Small intestine (tissue), 7 donors: Measurements from ENCODE around the gene MAEA. TPM values are rescaled to one million over a fixed set of nuclear protein-coding genes. Genes with fewer than 3 reads are reported as not detected.
A peak's percentile ranks its signal among the peaks of the same experiment; 100 is the strongest.

Source experiments
- DNase-seq, 2 donors: peaks; one replicate each; pipeline versions ENCODE4 v3.0.0 to v3.0.0-alpha.2; 2013
- FAIRE-seq: peaks from 2 replicates; lab custom pipeline; 2012; peaks lifted over from hg19 to GRCh38; lab: Jason Lieb, UNC
- H3K27ac ChIP-seq, 3 donors: one replicate each; pipeline ENCODE4 v1.5.1; 2013; ENCODE audit warnings: low read length in 2 of 3, mild to moderate bottlenecking in 2 of 3, control low read depth in 1 of 3, inconsistent platforms in 1 of 3, low read depth in 1 of 3, moderate library complexity in 1 of 3
- H3K27me3 ChIP-seq, 3 donors: one replicate each; pipeline ENCODE4 v1.6.1; 2013; ENCODE audit warnings: low read length in 3 of 3, inconsistent platforms in 1 of 3; ENCODE audit not compliant: control insufficient read depth in 3 of 3, insufficient read depth in 3 of 3
- H3K36me3 ChIP-seq, 3 donors: one replicate each; pipeline ENCODE4 v1.6.1; 2013; ENCODE audit warnings: low read length in 3 of 3, inconsistent platforms in 1 of 3, low read depth in 1 of 3, mild to moderate bottlenecking in 1 of 3, moderate library complexity in 1 of 3; ENCODE audit not compliant: control insufficient read depth in 3 of 3, insufficient read depth in 2 of 3
- H3K4me1 ChIP-seq, 3 donors: one replicate each; pipeline ENCODE4 v1.6.1; 2013; ENCODE audit warnings: low read length in 2 of 3, inconsistent platforms in 1 of 3, low read depth in 1 of 3, mild to moderate bottlenecking in 1 of 3, moderate library complexity in 1 of 3; ENCODE audit not compliant: control insufficient read depth in 3 of 3, insufficient read depth in 2 of 3
- H3K4me3 ChIP-seq, 3 donors: one replicate each; pipeline ENCODE4 v1.5.1; 2013; ENCODE audit warnings: low read length in 3 of 3, control low read depth in 1 of 3, inconsistent platforms in 1 of 3, low read depth in 1 of 3, mild to moderate bottlenecking in 1 of 3, moderate library complexity in 1 of 3
- H3K9me3 ChIP-seq, 2 donors: one replicate each; pipeline ENCODE4 v1.6.1; 2013; ENCODE audit warnings: low read depth in 1 of 2, low read length in 1 of 2; ENCODE audit not compliant: control insufficient read depth in 2 of 2, insufficient read depth in 1 of 2
- WGBS, 3 donors: extraction: QIAGEN DNeasy Blood & Tissue Kit; methylation state at CpG; one replicate each; pipeline ENCODE4 v1.1.7; 2013; 5-methylcytosine and 5-hydroxymethylcytosine counted together
- polyA plus RNA-seq, 4 donors: library from polyadenylated mRNA; stranded (reverse) in 3 of 4; unstranded in 1 of 4; fragments of 200-250 nt in 3 of 4; fragments of 120-200 nt in 1 of 4; gene quantifications; one replicate each; pipeline versions ENCODE4 v1.2.1 to v1.2.3, GENCODE V29; 2013
- donor health status: healthy with polysubstance abuse.
- donor health status: control.
- donor health status: control.
- donor health status: Bipolar disorder and iron deficiency.
- donor health status: healthy.

Gene MAEA
- polyA plus RNA-seq, 4 donors, result 49.4 to 97.1 (median 65.8) TPM

DNA sequence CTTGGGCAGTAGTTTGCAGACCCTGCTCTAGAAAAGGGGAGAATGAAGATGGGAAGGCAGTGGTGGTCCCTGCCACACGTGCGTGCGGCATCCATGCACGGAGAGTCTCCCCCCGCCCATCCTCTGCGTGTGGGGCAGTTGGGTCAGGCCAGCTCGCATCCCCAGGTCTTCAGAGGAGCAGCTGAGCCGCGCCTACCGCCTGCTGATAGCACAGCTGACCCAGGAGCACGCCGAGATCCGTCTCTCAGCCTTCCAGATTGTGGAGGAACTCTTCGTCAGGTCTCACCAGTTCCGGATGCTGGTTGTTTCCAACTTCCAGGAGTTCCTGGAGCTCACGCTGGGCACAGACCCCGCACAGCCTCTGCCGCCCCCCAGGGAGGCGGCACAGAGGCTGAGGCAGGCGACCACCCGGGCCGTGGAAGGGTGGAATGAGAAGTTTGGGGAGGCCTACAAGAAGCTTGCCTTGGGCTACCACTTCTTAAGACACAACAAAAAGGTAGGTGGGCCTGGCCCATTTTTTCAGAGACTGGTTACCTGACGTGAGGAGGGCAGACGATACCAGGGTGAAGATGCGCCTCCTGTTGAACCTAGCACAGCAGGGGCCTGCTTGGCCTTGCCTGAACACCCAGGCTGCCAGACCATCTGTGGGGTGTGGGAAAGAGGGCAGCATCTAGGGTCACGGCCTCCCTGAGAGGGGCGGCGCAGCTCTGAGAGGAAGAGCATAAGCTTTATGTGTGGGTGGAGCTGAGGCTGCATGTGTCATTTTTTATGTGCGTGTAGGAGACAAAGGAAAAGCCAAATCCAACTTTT is 59.9 kb downstream of the MAEA start:
- no peaks in the 10 kb centered on the region for H3K27me3 ChIP-seq
- H3K9me3 ChIP-seq, result peaks cover 0 to 2% of the 10 kb centered on the region in 2 donors
- no peak for DNase-seq
- H3K27ac ChIP-seq, result no peak overlapping the region
- H3K4me3 ChIP-seq, result no peak overlapping the region
- peaks cover 0 to 12% (median 3%) of the 10 kb centered on the region in 3 donors for H3K4me1 ChIP-seq
- WGBS, 3 donors, result 92 to 94% (median 92%) methylated on average over 26 to 29 of the region's 29 CpGs
- FAIRE-seq, result no peak
- peaks cover 0 to 42% (median 0%) of the 10 kb centered on the region in 3 donors for H3K36me3 ChIP-seq

DNA sequence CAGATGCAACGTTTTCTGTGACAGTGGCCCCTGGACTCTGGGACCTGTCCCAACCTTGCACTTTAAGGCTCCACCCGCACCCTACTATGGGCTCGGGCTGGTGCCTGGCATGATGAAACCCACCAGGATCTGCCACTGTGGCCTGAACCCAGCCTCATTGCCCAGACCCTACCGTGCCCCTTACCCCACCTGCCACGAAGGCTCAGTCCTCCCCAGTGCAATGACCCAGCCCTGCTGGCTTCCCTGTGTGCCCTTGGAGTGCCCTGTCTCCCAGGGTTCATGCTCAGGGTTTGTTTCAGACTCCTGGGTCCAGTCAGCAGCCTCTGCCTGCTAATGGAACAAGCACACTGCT is 60.5 kb downstream of the MAEA start:
- H3K36me3 ChIP-seq, result peaks cover 0 to 48% (median 0%) of the 10 kb centered on the region in 3 donors
- FAIRE-seq, result no peak
- no peaks in the 10 kb centered on the region for H3K27me3 ChIP-seq
- peaks cover 0 to 2% of the 10 kb centered on the region in 2 donors for H3K9me3 ChIP-seq
- no peak overlapping the region for H3K27ac ChIP-seq
- WGBS, 3 donors, result 82 to 92% (median 84%) methylated on average over 5 of the region's 5 CpGs
- H3K4me3 ChIP-seq, result no peak overlapping the region
- H3K4me1 ChIP-seq, result peaks cover 0 to 12% (median 3%) of the 10 kb centered on the region in 3 donors
- no peak for DNase-seq

DNA sequence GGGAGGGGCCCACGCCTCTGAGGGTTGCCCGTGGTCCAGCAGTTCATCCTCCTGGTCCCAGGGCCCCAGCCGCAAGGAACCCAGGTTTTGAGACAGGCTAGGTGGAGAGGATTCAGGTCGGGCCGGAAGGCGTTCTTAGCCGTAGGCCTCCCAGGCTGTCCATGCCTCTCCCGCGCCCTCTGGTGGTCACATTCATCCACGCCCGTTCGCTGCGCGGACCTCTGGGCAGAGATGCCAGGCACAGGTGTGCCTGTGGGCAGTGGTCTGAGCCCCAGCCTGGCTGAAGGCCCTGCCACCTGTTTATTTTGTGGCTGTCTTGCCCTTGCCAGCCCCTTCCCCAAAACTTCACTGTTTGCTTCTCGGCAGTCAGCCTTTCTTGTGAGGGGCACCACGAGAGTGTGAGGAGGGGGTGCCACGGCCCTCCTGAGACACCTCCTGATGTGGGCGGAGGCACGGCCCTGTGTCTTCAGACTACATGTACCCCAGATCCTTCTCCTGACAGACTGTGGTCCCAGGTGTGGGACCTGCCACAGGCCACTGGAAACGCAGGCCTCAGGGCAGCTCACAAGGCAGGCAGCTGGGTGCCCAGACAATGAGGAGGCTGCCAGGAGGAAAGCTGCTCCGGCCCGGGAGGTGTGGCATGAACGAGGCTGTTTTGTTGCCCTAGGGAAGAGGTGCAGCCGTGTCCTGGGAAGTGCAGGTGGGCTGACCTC is 62.3 kb downstream of the MAEA start:
- FAIRE-seq, result no peak

GRCh38 chr4:1352567-1352900 is 62.8 kb downstream of the MAEA start:
- Histone ChIP-seq H3K4me3 (no peak overlapping the region), H3K27me3 (no peaks in the 10 kb centered on the region), H3K27ac (no peak overlapping the region), H3K36me3 (peaks cover 0 to 67% (median 3%) of the 10 kb centered on the region in 3 donors), H3K4me1 (peaks cover 0 to 12% (median 0%) of the 10 kb centered on the region in 3 donors), H3K9me3 (peaks cover 0 to 2% of the 10 kb centered on the region in 2 donors)
- FAIRE-seq (no peak), DNase-seq (no peak)
- WGBS, 3 donors, result 81 to 90% (median 89%) methylated on average over 12 of the region's 12 CpGs

More for the DNA sequence above, 62.3 kb downstream of the MAEA start:
- Histone ChIP-seq H3K27me3 (no peaks in the 10 kb centered on the region), H3K9me3 (peaks cover 0 to 2% of the 10 kb centered on the region in 2 donors), H3K27ac (peak overlapping the region in 1 of 3 donors; percentile 33), H3K4me1 (peaks cover 0 to 12% (median 0%) of the 10 kb centered on the region in 3 donors), H3K36me3 (peaks cover 0 to 63% (median 3%) of the 10 kb centered on the region in 3 donors), H3K4me3 (no peak overlapping the region)
- WGBS, 3 donors, result 27 to 38% (median 34%) methylated on average over 23 to 24 of the region's 24 CpGs
- peak; percentile 80 to 88 for DNase-seq

- Histone ChIP-seq H3K27me3 (no peaks in the 10 kb centered on the region), H3K9me3 (no peaks in the 10 kb centered on the region), H3K36me3 (peaks cover 0 to 76% (median 3%) of the 10 kb centered on the region in 3 donors), H3K4me1 (peaks cover 0 to 5% (median 0%) of the 10 kb centered on the region in 3 donors), H3K27ac (no peak overlapping the region), H3K4me3 (no peak overlapping the region)
- DNase-seq, result no peak
- 81 to 87% (median 84%) methylated on average over 28 to 30 of the region's 30 CpGs for WGBS, 3 donors
- no peak for FAIRE-seq
Observed at GRCh38 chr4:1353186-1354055, 63.7 kb downstream of the MAEA start.

DNA sequence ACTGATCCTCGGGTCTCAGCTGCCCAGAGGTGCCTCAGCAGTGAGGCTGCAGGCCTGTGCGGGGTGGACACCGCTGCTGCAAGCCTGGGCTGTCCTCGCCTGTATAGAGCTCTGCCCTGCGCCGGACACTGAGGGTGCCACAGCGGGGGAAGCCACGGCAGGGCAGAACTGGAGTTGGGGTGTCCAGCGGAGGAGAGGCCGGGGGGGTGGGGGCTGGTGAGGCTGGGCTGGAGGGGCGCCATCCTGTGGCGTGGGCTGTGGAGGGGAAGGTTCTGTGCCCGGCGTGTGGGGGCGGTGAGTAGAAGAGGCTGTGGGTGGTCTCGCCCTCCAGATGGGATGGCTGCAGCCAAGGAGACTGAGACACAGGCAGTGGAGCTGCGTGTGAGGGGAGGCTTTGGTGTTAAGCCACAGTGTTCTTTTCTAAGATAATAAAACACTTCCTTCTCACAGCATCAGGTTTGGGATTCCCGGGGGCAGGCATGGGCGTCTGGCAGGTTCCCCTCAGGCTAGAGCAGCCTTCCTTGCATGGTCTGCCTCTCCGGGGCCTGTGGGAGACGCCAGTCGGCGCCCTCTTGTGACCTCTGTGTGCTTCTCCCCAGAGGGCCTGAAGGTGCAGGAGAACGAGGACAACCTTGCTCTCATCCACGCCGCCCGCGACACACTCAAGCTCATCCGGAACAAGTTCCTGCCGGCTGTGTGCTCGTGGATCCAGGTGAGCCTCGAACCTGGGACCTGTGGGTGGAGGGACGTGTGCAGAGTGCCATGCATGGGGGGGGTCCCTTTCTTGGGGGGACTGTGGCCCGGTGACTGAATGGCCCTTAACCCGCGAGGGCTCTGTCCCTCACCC is 64.7 kb downstream of the MAEA start:
- no peak for FAIRE-seq
- H3K36me3 ChIP-seq, result peaks cover 0 to 80% (median 3%) of the 10 kb centered on the region in 3 donors
- 91 to 93% (median 91%) methylated on average over 35 to 36 of the region's 36 CpGs for WGBS, 3 donors

GRCh38 chr4:1354983-1355275 is 65.2 kb downstream of the MAEA start:
- DNase-seq (no peak), FAIRE-seq (no peak)
- no peaks in the 10 kb centered on the region for H3K27me3 ChIP-seq
- peaks cover 0 to 80% (median 3%) of the 10 kb centered on the region in 3 donors for H3K36me3 ChIP-seq
- H3K9me3 ChIP-seq, result no peaks in the 10 kb centered on the region
- no peak overlapping the region for H3K27ac ChIP-seq
- WGBS, 3 donors, result 94 to 98% (median 95%) methylated on average over 17 to 18 of the region's 18 CpGs
- no peaks in the 10 kb centered on the region for H3K4me1 ChIP-seq
- H3K4me3 ChIP-seq, result no peak overlapping the region

More for the DNA sequence above, 64.7 kb downstream of the MAEA start:
- Histone ChIP-seq H3K27me3 (no peaks in the 10 kb centered on the region), H3K4me1 (no peaks in the 10 kb centered on the region), H3K27ac (no peak overlapping the region), H3K4me3 (no peak overlapping the region), H3K9me3 (no peaks in the 10 kb centered on the region)
- DNase-seq, result no peak
